Hepatocyte (in vitro differentiated cells): ENCODE measurements around the gene NPB.

Experiments used
- CTCF ChIP-seq: fragments of 200-600 bp; sonication (generic); IDR thresholded peaks from 2 replicates; pipeline ENCODE4 v1.5.1; 2016; ENCODE audit warnings: antibody characterized with exemption, mild to moderate bottlenecking; ENCODE audit not compliant: poor library complexity
- EZH2 ChIP-seq: fragments of 200-600 bp; sonication (generic); IDR thresholded peaks from 2 replicates; pipeline ENCODE4 v1.6.1; 2016; ENCODE audit warnings: antibody characterized with exemption, mild to moderate bottlenecking, borderline replicate concordance
- EZH2phosphoT487 ChIP-seq: fragments of 200-600 bp; sonication (generic); IDR thresholded peaks from one replicate; pipeline ENCODE4 v1.6.1; 2018; ENCODE audit warnings: antibody characterized with exemption, mild to moderate bottlenecking, low read depth, moderate library complexity; ENCODE audit not compliant: unreplicated experiment, severe bottlenecking

DNA sequence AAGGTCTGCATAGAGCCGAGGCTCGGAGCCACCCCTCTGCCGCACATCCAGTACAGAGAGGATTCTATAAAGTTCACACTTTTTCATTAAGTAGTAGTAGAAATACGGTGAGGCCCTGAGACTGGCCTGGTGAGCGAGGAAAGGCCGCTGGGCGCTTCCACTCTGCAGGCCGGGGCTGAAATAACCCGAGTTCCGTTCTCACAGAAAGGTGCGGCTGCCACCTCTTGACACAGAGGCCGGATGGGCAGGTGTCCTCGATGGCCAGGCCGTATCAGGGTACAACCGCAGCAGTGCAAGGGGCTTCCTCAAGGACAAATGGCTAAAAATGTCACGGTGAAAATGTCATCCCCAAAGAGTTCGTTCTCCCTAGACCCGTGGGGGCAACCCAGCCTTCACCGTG is 9.9 kb downstream of the NPB start:
- no peak for TF ChIP-seq CTCF
- no peak for TF ChIP-seq EZH2
- no peak for TF ChIP-seq EZH2phosphoT487
